Fibroblast of lung (primary cell): ENCODE measurements around the gene TACC2. TPM values are rescaled to one million over a fixed set of nuclear protein-coding genes. Genes with fewer than 3 reads are reported as not detected.

ENCODE experiments used
- DNase-seq, 2 donors: peaks; one replicate each; pipeline versions ENCODE4 v3.0.0 to v3.0.0-alpha.2; 2010; ENCODE audit warnings: low read depth in 2 of 2
- H2AFZ ChIP-seq: 2 replicates; pipeline ENCODE4 v1.5.1; 2012; ENCODE audit warnings: low read length, control low read depth, inconsistent platforms
- H3K27ac ChIP-seq: 2 replicates; pipeline ENCODE4 v1.5.1; 2011; ENCODE audit warnings: low read length, control low read depth; ENCODE audit not compliant: insufficient read depth
- H3K27me3 ChIP-seq: 2 replicates; pipeline ENCODE4 v1.5.1; 2011; ENCODE audit warnings: mild to moderate bottlenecking, low read length; ENCODE audit not compliant: control insufficient read depth, insufficient read depth
- H3K36me3 ChIP-seq: 2 replicates; pipeline ENCODE4 v1.5.1; 2011; ENCODE audit warnings: low read length; ENCODE audit not compliant: control insufficient read depth, insufficient read depth
- H3K4me1 ChIP-seq: 2 replicates; pipeline ENCODE4 v1.5.1; 2011; ENCODE audit warnings: low read length; ENCODE audit not compliant: control insufficient read depth, insufficient read depth; ENCODE audit errors: extremely low read depth
- H3K4me2 ChIP-seq: 2 replicates; pipeline ENCODE4 v1.5.1; 2011; ENCODE audit warnings: low read length, control low read depth; ENCODE audit not compliant: insufficient read depth; ENCODE audit errors: extremely low read depth
- H3K4me3 ChIP-seq, 4 experiments: fragments of 200-600 bp in 1 of 4; sonication (generic) in 1 of 4; replicated peaks in 1 of 4; 2 replicates each; pipeline ENCODE4 v1.5.1; 2011 to 2016; ENCODE audit warnings: low read length in 4 of 4, low read depth in 3 of 4, mild to moderate bottlenecking in 3 of 4, control low read depth in 2 of 4, inconsistent platforms in 1 of 4, mixed read lengths in 1 of 4; ENCODE audit not compliant: insufficient read depth in 1 of 4; ENCODE audit errors: control extremely low read depth in 1 of 4
- H3K79me2 ChIP-seq: 2 replicates; pipeline ENCODE4 v1.5.1; 2012; ENCODE audit warnings: mild to moderate bottlenecking, low read length, inconsistent platforms; ENCODE audit not compliant: control insufficient read depth, insufficient read depth
- H3K9ac ChIP-seq: 2 replicates; pipeline ENCODE4 v1.5.1; 2011; ENCODE audit warnings: mild to moderate bottlenecking, low read length, control low read depth; ENCODE audit not compliant: insufficient read depth
- H3K9me3 ChIP-seq: 2 replicates; pipeline ENCODE4 v1.5.1; 2012; ENCODE audit warnings: low read depth, low read length; ENCODE audit not compliant: control insufficient read depth, insufficient read depth
- H4K20me1 ChIP-seq: 2 replicates; pipeline ENCODE4 v1.5.1; 2011; ENCODE audit warnings: low read length; ENCODE audit not compliant: control insufficient read depth, insufficient read depth; ENCODE audit errors: extremely low read depth
- CTCF ChIP-seq, 2 donors: IDR thresholded peaks in 1 of 2; conservative IDR thresholded peaks in 1 of 2; 1 replicate in 1 of 2; 2 replicates in 1 of 2; pipeline ENCODE4 v1.5.1; 2011 to 2012; ENCODE audit warnings: low read length in 2 of 2, control low read depth in 1 of 2, inconsistent platforms in 1 of 2, low read depth in 1 of 2, mild to moderate bottlenecking in 1 of 2
- EZH2 ChIP-seq: IDR thresholded peaks from 2 replicates; pipeline ENCODE4 v1.5.1; 2012; ENCODE audit warnings: low read length, control low read depth, mild to moderate bottlenecking; ENCODE audit errors: missing control alignments
- polyA plus RNA-seq, 2 donors: library from polyadenylated mRNA; depleted of rRNA in 1 of 2; stranded (reverse) in 1 of 2; unstranded in 1 of 2; fragments of >200 nt; gene quantifications; 2 replicates each; pipeline ENCODE4 v1.2.1, GENCODE V29; 2011 to 2012; ENCODE audit warnings: missing spikeins in 1 of 2
- total RNA-seq: library from RNA; depleted of rRNA; stranded (reverse); fragments of >200 nt; gene quantifications from 2 replicates; pipeline ENCODE4 v1.2.1, GENCODE V29; 2014

TACC2 gene
- total and polyA plus RNA-seq, 2 donors (not counting 1 experiment from before 2014, with no cell fraction given) = 7.6 to 13.0 TPM

DNA sequence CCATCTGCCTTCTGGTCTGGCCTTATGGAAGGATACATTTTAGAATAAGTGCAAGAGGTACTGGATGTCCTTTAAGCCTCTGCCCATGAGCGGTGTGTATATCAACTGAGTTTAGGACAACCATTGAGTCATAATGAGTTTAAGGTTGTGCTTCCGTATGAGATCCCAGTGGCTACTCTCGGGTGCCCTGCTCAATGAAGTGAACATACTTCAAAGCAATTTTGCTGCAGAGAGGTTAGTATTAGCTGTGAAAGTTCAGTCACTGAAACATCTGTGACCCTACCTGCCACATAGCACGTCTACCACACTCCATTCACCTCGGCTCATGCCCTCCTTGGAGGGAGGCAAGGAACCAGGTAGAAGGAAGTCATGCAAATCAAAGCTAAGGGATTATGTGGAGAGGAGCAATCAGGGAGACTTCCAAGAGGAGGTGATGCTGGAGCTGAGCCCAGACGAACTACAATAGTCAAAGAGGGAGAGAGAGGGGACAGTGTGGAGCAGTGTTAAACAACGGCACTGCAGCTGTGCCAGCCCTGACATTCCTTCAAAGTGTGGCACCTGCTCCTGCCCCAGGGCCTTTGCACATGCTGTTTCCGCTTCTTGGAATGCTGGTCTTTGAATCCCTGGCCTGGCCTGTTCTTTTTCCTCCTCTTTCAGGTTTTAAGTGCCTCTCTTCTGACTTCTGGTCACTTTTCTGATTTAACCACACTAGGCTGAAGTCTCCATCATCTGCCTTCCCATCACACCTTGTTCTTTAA is 307.6 kb downstream of the TACC2 start:
- H3K79me2 ChIP-seq = no peaks in the 10 kb centered on the region
- H3K4me2 ChIP-seq = no peak overlapping the region
- no peak overlapping the region for H3K4me3 ChIP-seq
- H3K9ac ChIP-seq = no peak overlapping the region
- no peak overlapping the region for H3K27ac ChIP-seq
- DNase-seq = no peak
- H2AFZ ChIP-seq = no peak overlapping the region
- H4K20me1 ChIP-seq = no peaks in the 10 kb centered on the region
- TF ChIP-seq EZH2 (no peak), CTCF (conservative IDR thresholded peaks at IDR 0.05 in 1 of 2, IDR thresholded peaks at IDR 0.05 in 1 of 2; ENCODE audit: low read depth in 1 of 2, low read length in 2 of 2) (no peak)
- no peaks in the 10 kb centered on the region for H3K4me1 ChIP-seq
- no peaks in the 10 kb centered on the region for H3K9me3 ChIP-seq
- peaks cover 5% of the 10 kb centered on the region for H3K27me3 ChIP-seq
- no peaks in the 10 kb centered on the region for H3K36me3 ChIP-seq

DNA sequence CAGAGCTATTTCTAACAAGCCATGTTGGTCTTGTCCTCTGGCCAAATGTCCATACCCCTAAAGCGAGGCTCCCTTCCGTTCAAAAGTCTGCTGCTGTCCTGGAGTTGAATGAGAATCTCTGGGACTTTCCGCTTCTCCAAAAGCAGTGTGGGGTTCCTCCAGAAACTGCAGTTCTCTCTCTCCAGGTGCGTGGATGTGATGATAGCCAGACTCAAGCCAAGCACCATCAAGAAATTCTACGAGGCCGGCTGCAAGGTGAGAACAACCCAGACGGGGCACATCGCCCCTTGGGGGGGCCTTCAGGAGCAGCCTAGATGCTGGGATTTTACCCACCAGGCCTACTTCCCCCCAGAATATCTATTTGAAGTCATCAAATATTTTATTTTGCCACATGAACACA is 308.6 kb downstream of the TACC2 start:
- Histone ChIP-seq H2AFZ (no peak overlapping the region), H3K4me3 (no peak overlapping the region), H4K20me1 (no peaks in the 10 kb centered on the region), H3K27me3 (peaks cover 5% of the 10 kb centered on the region), H3K4me2 (no peak overlapping the region), H3K9ac (no peak overlapping the region), H3K4me1 (no peaks in the 10 kb centered on the region), H3K36me3 (no peaks in the 10 kb centered on the region), H3K79me2 (no peaks in the 10 kb centered on the region), H3K9me3 (no peaks in the 10 kb centered on the region), H3K27ac (no peak overlapping the region)
- no peak for DNase-seq
- TF ChIP-seq EZH2 (no peak), CTCF (conservative IDR thresholded peaks at IDR 0.05 in 1 of 2, IDR thresholded peaks at IDR 0.05 in 1 of 2; ENCODE audit: low read depth in 1 of 2, low read length in 2 of 2) (no peak)

- Histone ChIP-seq H3K4me2 (no peak overlapping the region), H3K36me3 (no peaks in the 10 kb centered on the region), H3K27ac (no peak overlapping the region), H3K9ac (no peak overlapping the region), H3K9me3 (no peaks in the 10 kb centered on the region), H2AFZ (no peak overlapping the region), H3K4me1 (no peaks in the 10 kb centered on the region), H3K27me3 (peaks cover 5% of the 10 kb centered on the region), H4K20me1 (no peaks in the 10 kb centered on the region), H3K4me3 (no peak overlapping the region), H3K79me2 (no peaks in the 10 kb centered on the region)
- TF ChIP-seq CTCF (conservative IDR thresholded peaks at IDR 0.05 in 1 of 2, IDR thresholded peaks at IDR 0.05 in 1 of 2; ENCODE audit: low read depth in 1 of 2, low read length in 2 of 2) (no peak), EZH2 (no peak)
- DNase-seq = no peak
These were observed 309.2 kb downstream of the TACC2 start for GRCh38 chr10:122298206-122298597.
